B cell (primary cell): Measurements from ENCODE around the gene BMP7.

ENCODE experiments used
- EZH2 ChIP-seq: IDR thresholded peaks from 2 replicates; pipeline ENCODE4 v1.6.1; 2012; ENCODE audit warnings: borderline replicate concordance, low read depth, mild to moderate bottlenecking, moderate library complexity, low read length; ENCODE audit not compliant: insufficient read depth, poor library complexity, severe bottlenecking
- TF ChIP-seq, protein P1 (sequence below): fragments of 200-600 bp; IDR thresholded peaks from one replicate; pipeline ENCODE4 v1.8.0; 2022; ENCODE audit warnings: antibody characterized with exemption, mild to moderate bottlenecking

DNA sequence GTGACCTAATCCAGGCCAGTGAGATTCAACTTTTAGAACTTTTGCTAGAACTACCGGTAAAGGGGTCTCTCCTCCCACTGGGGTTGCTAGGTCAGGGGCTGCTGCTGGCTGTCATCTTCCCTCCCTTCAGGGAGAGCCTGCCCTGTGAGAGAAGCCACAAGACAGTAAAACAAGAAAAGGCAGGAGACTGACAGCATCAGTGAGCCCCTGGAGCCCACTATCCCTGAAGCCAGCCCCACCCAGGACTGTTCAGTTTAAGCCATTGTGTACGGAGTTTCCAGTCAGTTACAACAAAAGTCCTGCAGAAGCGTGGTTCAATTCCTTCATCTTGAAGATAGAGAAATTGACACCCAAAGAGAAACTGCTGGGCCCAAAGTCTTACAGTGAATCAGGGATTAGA, 7.9 kb upstream of the BMP7 start:
- TF ChIP-seq, protein P1, sequence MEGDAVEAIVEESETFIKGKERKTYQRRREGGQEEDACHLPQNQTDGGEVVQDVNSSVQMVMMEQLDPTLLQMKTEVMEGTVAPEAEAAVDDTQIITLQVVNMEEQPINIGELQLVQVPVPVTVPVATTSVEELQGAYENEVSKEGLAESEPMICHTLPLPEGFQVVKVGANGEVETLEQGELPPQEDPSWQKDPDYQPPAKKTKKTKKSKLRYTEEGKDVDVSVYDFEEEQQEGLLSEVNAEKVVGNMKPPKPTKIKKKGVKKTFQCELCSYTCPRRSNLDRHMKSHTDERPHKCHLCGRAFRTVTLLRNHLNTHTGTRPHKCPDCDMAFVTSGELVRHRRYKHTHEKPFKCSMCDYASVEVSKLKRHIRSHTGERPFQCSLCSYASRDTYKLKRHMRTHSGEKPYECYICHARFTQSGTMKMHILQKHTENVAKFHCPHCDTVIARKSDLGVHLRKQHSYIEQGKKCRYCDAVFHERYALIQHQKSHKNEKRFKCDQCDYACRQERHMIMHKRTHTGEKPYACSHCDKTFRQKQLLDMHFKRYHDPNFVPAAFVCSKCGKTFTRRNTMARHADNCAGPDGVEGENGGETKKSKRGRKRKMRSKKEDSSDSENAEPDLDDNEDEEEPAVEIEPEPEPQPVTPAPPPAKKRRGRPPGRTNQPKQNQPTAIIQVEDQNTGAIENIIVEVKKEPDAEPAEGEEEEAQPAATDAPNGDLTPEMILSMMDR = no peak
- no peak for TF ChIP-seq EZH2
